NCI-H82 treated with DMSO at 0.1 percent for 48 hours (cell line): ENCODE results near the gene IL12RB1.
"Not testable (repeated sequence)": the region's sequence is repeated elsewhere in the genome, so short reads cannot be mapped to it uniquely, and the experiment has no call there.

Source experiments
- DNase-seq: peaks from one replicate; lab custom pipeline; 2025; ENCODE audit not compliant: unreplicated experiment; lab: John Stamatoyannopoulos, UW

IL12RB1 gene

DNA sequence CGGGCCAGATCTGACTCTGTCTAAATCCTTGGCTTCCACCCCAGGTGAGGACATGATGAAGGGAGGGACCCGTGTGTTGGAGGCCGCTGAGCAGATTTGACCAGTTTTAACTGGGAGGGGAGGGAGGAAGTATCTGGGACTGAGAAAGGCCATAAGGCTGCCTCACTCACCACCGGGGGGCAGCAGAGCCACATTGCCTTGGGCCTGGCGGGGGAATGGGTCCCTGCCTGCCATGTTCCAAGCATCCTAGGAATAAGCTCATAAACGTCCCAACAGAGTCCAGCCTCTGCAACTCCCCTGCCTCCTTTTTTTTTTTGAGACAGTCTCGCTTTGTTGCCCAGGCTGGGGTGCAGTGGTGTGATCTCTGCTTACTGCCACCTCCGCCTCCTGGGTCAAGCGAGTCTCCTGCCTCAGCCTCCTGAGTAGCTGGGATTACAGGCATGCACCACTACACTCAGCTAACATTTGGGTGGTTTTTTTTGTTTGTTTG, 26.3 kb upstream of the IL12RB1 start:
- peak; percentile 55 for DNase-seq

DNA sequence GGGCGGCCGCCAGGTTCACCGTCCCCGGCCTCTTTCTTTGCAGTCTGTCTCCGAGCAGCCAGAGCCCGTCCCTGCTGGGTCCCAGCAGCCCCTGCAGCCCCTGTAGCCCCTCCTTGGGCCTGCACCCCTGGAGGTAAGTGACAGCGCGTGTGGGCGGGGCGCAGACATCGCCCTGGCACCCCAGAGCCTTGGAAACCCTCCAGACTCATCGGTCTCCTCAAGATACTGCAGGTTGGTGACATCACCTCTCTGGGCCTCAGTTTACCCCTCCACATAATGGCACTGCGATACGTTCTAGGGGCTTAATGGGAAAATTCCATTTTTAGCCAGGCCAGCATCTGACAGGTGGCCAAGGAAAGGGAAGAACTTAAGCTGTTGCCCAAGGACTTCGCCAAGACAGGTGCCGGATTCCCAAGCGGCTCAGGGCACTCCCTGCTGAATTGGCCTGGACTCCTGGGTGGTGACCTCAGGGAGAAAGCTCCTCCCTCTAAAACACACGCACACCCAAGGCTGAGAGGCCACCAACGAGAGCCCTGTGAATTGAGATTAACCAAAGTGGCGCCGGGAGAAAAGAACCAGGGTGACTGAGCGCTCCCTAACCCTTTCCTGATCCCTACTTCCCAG, 24.0 kb upstream of the IL12RB1 start:
- no peak for DNase-seq

DNA sequence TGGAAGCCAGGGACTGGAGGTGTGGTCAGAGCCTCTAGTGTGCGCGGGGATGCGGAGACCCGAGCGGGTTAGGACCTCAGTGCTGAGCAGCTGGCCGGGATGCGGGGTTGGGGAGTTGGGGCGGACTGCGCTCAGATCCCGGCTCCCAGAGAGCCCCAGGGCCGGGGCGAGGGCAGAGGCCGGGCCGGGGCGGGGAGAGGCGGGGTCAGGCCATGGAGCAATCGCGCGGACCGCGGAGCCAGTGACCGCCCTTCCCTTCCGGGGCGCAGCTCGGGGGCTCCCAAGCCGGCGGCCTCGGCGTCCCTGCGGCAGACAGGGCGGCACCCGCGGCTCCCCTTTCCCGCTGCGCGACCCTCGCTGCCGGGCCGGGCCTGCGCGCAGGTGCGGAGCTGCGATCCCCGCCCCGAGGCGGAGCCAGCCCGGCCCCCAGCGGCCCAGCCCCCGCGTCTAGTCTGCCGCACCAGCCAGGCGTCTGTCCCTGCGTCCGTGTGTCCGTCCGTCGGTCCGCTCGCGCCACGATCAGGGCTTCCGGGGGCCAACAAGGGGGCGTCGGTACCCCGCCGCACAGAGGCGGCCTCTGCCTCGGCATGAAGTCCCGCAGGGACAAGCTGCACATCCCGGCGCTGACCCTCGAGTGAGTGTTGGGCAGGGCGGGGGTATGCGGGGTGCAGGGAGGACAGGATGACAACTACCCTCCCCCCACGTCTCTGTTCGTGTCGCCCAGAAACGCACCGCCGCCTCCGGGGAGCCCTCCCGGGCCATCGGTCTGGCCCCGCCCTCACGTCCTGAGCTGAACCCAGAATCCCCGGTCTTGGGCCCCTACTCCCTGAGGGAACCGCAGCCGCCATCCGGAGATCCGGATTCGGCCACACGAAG, 23.2 kb upstream of the IL12RB1 start:
- no peak for DNase-seq

DNA sequence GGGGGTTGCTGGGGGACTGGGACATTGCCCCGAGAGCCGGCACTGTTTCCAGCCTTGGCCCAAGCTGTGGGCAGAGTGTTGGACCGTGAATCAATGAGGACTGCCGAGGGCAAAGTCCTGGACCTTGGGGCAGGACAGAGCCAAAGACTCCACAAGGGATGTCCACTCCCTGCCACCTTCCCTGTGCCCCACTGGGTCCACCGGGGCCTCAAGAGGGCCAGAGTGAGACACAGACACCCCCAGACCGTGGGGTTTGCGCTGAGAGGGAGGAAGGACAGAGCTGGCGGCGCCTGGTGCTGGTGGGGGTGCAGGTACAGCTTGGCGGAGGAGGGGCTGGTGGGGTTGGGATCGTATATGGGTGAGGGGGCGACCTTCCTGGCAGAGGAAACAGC, 22.6 kb upstream of the IL12RB1 start:
- DNase-seq, result no peak

DNA sequence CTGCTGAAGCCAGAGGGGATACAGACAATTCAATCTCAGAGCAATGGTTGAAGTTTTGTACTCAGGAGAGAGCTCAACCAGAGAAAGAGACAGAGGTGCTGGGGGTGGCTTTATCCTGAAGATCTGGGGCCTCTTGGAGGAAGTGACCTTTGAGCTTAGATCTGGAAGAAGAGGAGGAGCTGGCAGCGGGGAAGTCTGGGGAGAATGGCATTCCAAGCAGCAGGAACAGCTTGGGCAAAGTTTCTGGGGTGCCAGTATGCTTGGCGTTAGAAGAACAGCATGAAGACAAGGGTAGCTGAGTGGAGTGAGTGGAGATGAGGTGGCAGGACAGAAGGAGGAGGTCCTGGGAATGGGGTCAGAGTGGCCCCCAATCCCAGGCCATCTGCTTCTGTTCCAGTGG, 22.2 kb upstream of the IL12RB1 start:
- DNase-seq, result no peak

DNA sequence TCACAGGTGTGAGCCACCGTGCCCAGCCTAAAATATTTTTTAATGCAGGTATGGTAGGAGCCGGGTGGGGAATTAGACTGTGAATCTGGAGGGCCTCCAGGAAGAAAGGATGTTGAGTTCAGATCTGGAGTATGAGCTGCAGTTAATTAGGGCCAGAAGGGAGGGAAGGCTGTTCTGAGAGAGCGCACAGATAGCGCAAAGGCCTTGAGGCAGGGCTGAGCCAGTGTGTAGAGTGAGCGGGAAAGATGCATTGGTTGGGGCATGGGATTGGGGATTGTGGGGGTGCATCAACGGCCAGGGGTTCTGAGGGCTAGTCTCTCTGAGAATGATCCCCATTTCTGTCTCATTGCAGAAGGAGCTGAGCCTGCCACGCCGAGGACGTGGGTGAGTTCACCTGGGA, 20.5 kb upstream of the IL12RB1 start:
- DNase-seq, result no peak

DNA sequence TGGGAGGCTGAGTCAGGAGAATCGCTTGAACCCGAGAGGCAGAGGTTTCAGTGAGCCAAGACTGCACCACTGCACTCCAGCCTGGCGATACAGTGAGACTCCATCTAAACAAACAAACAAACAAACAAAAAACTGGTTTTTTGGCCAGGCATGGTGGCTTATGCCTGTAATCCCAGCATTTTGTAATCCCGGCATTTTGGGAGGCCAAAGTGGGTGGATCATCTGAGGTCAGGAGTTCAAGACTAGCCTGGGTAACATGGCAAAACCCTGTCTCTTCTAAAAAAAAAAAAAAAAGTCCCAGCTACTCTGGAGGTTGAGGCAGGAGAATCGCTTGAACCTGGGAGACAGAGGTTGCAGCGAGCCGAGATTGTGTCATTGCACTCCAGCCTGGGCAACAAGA, 18.5 kb upstream of the IL12RB1 start:
- DNase-seq, result not testable (repeated sequence)

DNA sequence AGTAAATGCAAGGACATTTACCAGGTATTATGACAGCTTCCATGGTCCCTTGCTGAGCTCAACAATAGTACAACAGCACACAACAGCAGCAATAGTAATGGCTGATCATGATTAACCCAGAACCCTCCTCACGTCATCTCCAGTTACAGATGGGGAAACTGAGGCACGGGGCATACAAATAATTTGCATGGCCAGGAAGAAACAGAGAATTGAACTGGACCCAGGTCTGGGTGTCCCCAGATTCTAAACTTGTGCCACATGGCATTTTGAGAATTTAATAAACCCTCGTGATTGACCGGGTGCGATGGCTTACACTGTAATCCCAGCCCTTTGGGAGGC, 18.0 kb upstream of the IL12RB1 start:
- no peak for DNase-seq

DNA sequence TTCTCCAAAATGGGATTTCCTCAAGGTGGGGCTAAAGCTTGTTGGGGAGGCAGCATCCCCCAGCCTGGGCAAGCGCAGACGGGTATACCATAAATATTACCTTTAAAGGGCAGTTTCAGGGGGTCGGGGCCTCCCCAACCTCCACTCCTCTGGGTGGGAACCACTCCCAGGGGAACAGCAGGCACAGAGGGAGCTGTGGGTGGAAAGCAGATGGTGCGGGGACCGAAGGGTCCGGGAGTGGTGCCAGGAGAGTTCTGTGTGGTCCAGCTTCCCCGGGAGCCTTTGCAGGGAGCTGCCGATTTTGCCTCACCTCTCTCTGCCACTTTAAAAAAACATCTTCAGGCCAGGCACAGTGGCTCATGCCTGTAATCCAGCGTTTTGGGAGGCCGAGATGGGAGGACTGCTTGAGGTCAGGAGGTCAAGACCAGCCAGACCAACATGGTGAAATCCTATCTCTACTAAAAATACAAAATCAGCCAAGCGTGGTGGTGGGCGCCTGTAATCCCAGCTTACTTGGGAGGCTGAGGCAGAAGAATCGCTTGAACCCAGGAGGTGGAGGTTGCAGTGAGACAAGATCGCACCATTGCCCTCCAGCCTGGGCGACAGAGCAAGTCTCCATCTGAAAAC, 16.3 kb upstream of the IL12RB1 start:
- DNase-seq, result peak; percentile 81

DNA sequence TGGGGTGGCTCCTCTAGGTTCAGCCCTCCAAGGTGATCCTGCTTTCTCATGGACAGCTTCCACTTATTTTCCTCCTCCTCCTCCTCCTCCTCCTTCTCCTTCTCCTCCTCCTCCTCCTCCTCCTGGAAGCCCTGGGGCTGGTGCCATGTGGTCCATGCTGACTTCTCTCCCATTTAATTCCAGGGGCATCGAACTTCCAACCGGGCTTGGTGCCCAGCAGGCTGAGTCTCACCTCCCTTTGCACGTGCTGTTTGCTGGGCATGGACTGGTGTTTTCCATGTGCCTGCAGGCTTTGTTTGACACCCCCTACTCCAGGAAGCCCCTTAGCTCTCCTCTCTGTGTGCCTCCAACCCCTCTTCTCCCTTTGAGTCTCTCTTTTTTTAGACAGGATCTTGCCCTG, 14.5 kb upstream of the IL12RB1 start:
- no peak for DNase-seq

DNA sequence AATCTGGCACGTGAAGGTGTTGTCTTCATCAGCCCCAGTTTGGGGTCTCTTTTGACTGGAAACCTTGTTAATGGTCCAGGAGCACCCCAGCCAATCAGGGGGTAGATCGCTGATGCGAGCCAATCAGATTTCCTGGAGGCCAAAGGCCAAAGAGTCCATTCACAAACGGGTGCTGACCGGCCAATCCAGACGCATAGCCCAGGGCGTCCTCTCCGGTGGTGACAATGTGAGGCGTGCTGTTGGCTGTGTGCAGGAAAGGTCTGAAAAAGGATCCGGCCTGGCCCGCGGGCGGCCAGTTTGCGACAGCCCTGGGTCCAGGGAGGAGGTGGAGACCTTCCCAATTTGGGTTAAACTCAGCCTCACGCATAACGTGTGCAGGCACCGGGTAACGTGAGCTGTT, 14.0 kb upstream of the IL12RB1 start:
- no peak for DNase-seq

DNA sequence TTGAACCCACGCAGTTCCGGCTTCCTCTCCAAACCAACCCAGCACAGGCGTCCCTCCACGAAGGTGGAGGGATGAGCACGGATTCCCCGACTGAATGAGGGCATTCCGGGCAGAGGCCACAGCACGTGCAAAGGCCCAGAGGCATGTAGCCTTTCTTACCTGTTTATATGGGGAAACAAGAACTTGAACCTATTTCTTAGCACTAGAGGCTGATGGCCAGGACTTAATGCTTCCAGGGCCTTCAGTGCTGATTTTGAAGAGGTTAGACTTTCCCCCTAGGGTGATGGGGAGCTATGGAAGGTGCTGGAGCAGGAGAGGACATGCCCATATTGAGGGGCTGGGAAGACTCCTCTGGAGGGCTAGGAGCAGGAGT, 12.9 kb upstream of the IL12RB1 start:
- DNase-seq, result no peak

DNA sequence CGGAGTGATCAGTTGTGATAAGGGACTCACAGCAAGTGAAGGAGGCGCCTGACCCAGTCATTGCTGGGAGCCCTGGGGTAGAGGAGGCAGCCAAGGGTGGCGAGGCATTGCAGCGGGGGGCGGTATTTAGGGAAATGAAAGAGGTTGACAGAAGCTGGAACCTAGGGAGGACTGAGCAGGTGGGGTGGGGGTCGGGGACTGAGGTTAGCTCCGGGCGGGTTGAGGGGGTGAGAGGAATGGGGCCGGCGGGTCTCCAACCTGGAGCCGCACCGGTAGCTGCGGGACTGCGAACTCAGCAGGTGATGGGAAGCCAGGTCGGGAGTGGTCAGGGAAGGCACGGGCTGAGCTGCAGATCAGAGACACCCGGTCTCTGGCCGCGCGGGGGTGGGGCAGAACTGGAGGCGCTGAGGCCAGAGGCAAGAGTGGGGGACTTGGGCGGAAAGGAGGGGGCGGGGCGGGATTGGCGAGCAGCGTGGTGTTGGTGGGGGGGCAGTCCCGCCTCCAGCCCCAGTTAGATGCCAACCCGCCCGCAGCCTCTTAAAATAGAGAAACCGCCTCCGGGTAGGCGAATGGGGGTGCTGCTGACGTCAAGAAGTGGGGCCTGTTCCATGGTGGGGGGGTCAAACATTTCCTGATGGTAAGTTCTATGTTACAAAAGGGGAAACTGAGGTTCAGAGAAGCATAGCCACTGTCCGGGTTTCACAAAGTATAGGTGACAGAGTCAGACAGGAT, 12.3 kb upstream of the IL12RB1 start:
- no peak for DNase-seq

DNA sequence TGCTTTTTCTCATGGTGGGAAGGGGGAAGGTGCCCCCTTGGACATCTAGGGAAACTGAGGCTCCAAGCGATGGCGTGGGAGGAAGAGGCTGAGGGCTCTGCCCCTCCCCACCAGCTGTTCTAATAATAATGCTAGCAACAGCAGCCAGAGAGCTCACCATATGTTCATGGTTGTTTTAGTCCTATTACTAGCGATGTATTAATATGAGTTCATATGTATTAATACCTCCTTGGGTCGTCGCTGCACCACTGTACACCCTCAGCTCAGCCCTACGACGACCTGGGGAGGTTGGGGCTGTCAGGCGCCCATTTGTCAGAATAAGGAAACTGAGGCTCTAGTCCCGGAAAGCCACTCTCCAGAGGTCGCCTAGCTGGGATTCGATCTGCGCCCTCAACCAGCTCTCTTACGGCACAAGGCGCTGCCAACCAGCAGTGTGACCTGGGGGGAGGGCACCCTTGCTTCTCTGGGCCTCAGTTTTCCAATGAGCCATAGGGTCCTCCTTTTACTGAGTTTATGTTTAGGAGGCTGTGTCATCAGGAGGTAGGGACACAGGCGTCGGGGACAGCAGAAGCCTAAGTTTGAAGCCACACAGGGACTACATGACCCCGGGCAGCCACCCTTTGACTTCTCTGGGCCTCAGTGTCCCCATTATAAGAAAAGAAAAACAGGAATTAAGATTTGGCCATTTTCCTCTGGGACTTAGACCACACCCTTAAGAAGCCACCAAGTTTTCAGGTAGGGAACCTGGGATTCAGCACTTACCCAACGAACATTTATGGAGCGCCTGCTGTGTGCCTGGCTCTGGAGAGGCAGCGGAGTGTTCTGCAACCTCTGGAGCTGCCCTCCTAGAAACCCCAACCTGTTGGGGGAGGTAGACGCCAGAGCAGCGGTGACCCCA, 11.5 kb upstream of the IL12RB1 start:
- DNase-seq, result no peak

DNA sequence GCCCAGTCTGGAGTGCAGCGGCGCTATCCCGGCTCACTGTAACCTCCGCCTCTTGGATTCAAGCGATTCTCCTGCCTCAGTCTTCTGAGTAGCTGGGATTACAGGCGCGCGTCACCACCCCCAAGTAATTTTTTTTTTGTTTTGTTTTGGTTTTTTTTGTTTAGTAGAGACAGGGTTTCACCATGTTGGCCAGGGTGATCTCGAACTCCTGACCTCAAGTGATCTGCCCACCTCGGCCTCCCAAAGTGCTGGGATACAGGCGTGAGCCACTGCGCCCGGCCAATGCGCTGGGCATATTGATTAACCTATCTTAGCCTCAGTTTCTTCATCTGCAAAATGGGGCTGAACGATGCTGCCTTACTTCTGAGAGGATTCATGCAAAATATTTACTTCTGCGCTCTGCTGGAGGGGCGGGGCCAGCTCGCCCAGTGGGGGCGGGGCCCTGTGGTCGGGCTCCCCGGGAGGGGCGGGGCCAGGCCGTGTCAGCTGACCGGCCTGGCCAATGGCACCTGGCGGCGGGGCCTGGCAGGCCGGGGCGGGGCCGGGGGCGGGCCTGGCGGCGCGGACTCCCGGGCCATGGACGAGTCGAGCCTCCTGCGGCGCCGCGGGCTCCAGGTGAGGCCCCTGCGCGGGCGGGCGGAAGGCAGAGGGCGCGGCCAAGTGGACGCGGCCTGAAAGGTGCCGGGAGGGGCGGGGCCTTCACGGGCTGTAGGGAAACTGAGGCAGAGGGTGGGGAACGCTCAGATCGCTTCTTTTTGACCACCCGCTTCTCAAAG, 10.7 kb upstream of the IL12RB1 start, which contains the start of gene MAST3:
Gene MAST3 (plus strand): TSS at position 562 of the 776 bp plus-strand sequence. CDS start 15 bp downstream, at position 577.
- DNase-seq, result peak; percentile 75

DNA sequence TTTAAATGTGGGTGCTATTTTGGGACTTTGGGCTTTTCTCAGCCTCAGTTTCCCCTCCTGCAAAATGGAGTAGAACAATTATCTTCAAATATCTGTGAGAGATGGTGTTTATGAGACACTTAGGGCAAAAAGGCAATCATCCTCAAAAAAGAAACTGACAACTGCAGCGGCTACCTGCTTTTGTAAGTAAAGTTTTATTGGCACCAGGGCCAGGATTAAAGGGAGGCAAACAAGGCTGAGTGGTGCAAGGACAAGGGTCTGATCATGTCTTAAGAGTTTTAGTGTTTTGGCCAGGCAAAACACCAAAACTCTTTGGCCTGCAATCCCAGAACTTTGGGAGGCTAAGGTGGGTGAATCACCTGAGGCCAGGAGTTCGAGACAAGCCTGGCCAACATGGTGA, 9.5 kb upstream of the IL12RB1 start:
- no peak for DNase-seq

DNA sequence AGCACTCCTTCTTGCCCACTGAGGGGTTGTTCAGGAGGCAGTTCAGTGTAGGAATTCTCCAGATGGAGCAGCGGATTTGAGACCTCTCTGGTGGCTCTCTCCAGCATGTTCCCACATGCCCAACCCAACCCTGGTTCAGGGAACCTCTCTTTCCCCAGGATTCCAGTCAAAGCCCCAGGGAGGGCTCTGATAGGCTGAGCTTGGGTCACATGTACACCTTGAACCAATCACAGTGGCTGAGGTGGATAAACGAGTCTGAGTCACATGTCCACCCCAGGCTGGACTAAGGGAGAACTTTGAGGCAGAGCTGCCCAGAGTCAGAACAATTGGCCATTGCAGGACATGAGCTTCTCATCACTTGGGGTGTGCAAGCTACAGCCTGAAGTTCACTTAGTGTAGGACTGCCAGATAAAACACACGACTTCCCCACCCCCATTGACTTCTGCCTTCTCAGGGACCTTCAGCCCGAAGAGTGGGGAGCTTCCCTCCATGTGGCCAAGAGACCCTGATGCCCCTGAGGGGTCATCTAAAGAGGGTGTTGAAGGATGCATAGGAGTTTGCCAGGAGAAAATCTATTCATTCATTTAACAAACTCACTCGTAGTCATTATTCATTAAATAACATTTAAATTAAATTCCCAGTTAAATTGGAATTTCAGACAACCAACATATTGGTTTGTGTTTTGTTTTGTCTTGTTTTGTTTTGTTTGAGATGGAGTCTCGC, 6.9 kb upstream of the IL12RB1 start:
- peak; percentile 57 for DNase-seq

DNA sequence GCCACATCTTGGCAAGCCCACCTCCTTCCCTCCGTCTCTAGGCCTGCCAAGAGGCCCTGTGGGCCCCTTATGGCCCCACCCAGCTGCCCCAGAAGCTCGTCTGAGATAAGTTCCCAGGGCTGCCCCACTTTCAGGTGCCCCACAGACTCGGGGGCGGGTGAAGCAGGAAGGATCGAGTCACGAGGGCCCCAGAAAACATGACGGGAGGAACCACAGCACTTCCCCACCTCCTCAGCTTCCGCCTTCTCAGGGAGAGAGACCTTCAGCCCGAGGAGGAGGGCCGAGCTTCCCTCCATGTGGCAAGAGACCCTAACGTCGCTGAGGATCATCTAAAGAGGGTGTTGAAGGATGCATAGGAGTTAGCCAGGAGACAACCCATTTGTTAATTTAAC, 4.5 kb upstream of the IL12RB1 start:
- no peak for DNase-seq
